Pancreas (tissue), 10 donors: ENCODE measurements around the gene TFDP2. TPM values are rescaled to one million over a fixed set of nuclear protein-coding genes. Genes with fewer than 3 reads are reported as not detected.
A peak's percentile ranks its signal among the peaks of the same experiment; 100 is the strongest.

Experiments
- ATAC-seq, 4 donors: fragments of 200-7000 bp; cut with Tn5 transposase; one replicate each; pipeline versions ENCODE4 v1.8.0 to v1.9.1; 2020; ENCODE audit warnings: mild to moderate bottlenecking in 4 of 4, moderate library complexity in 4 of 4
- DNase-seq, 6 donors: peaks; one replicate each; pipeline ENCODE4 v3.0.0-alpha.2; 2020
- FAIRE-seq: peaks from 2 replicates; lab custom pipeline; 2012; peaks lifted over from hg19 to GRCh38; lab: Jason Lieb, UNC
- H3K27ac ChIP-seq, 4 donors: fragments of 200-600 bp; sonication (generic); 1 replicate in 3 of 4; 2 replicates in 1 of 4; pipeline versions ENCODE4 v1.5.0 to v1.8.0; 2020
- H3K27me3 ChIP-seq, 4 donors: fragments of 200-600 bp; one replicate each; pipeline ENCODE4 v1.8.0; 2021
- H3K36me3 ChIP-seq, 3 donors: fragments of 200-600 bp; sonication (generic) in 1 of 3; one replicate each; pipeline versions ENCODE4 v1.5.0 to v1.8.0; 2020 to 2021
- H3K4me1 ChIP-seq, 3 donors: fragments of 200-600 bp; one replicate each; pipeline ENCODE4 v1.8.0; 2021
- H3K4me3 ChIP-seq, 4 donors: fragments of 200-600 bp; sonication (generic) in 2 of 4; one replicate each; pipeline versions ENCODE4 v1.5.0 to v1.8.0; 2020 to 2021
- H3K9me3 ChIP-seq, 4 donors: fragments of 200-600 bp; one replicate each; pipeline ENCODE4 v1.8.0; 2021
- WGBS, 2 donors: extraction: QIAGEN DNeasy Blood & Tissue Kit; methylation state at CpG; one replicate each; pipeline ENCODE4 v1.1.7; 2013; 5-methylcytosine and 5-hydroxymethylcytosine counted together
- intact Hi-C, 3 donors: fragments of 100-400 bp; cut with DNase I; formaldehyde crosslinking; loops; one replicate each; pipeline versions ENCODE4 v1.11.1 to v1.14.2; 2022
- polyA plus RNA-seq, 2 donors: library from polyadenylated mRNA; stranded (reverse); fragments of 200-250 nt; gene quantifications; one replicate each; pipeline ENCODE4 v1.2.3, GENCODE V29; 2013
- total RNA-seq, 6 donors: library from RNA; stranded (reverse); fragmentation: NEBNext Ultra II Directional in 4 of 6; extraction: Animal tissue kit (Norgen Biotek cat#: 25700) in 4 of 6; gene quantifications; one replicate each; pipeline versions ENCODE4 v1.2.1 to v1.2.4, GENCODE V29; 2021 to 2023
- TF ChIP-seq, protein P1 (sequence below), 4 donors: fragments of 200-600 bp; sonication (generic) in 3 of 4; IDR thresholded peaks; one replicate each; pipeline versions ENCODE4 v1.5.0 to v1.8.0; 2021; ENCODE audit warnings: antibody characterized with exemption in 4 of 4
- donor health status: healthy with polysubstance abuse.
- donor health status: DM: no; HTN: no; CAD: no; lungs with moderate emphysema.
- donor health status: DM: no; HTN: no; CAD: no.
- donor health status: control.
- donor health status: control.
- donor health status: Bipolar disorder and iron deficiency.
- donor health status: DM: yes; HTN: yes; CAD: no.
- donor health status: DM: no; HTN: no; CAD: no.
- donor health status: DM: no; HTN: no; CAD: no.
- donor health status: DM: yes; HTN: yes; CAD: no.

The TFDP2 gene
- total and polyA plus RNA-seq, 8 donors: 4.6 to 25.7 (median 16.8) TPM

- TF ChIP-seq, protein P1, sequence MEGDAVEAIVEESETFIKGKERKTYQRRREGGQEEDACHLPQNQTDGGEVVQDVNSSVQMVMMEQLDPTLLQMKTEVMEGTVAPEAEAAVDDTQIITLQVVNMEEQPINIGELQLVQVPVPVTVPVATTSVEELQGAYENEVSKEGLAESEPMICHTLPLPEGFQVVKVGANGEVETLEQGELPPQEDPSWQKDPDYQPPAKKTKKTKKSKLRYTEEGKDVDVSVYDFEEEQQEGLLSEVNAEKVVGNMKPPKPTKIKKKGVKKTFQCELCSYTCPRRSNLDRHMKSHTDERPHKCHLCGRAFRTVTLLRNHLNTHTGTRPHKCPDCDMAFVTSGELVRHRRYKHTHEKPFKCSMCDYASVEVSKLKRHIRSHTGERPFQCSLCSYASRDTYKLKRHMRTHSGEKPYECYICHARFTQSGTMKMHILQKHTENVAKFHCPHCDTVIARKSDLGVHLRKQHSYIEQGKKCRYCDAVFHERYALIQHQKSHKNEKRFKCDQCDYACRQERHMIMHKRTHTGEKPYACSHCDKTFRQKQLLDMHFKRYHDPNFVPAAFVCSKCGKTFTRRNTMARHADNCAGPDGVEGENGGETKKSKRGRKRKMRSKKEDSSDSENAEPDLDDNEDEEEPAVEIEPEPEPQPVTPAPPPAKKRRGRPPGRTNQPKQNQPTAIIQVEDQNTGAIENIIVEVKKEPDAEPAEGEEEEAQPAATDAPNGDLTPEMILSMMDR (IDR thresholded peaks at IDR 0.05): no peak
- H3K4me1 ChIP-seq: no peaks in the 10 kb centered on the region
- H3K36me3 ChIP-seq: no peaks in the 10 kb centered on the region
- no peak for ATAC-seq
- no peak for DNase-seq
- intact Hi-C loops: no loop called here
- WGBS, 2 donors: 95 to 99% methylated on average over 3 of the region's 3 CpGs
- no peaks in the 10 kb centered on the region for H3K9me3 ChIP-seq
- H3K27ac ChIP-seq: no peak overlapping the region
- H3K4me3 ChIP-seq: no peak overlapping the region
- H3K27me3 ChIP-seq: no peaks in the 10 kb centered on the region
- no peak for FAIRE-seq
Observed at GRCh38 chr3:141895731-141896130, 253.6 kb downstream of the TFDP2 start.

DNA sequence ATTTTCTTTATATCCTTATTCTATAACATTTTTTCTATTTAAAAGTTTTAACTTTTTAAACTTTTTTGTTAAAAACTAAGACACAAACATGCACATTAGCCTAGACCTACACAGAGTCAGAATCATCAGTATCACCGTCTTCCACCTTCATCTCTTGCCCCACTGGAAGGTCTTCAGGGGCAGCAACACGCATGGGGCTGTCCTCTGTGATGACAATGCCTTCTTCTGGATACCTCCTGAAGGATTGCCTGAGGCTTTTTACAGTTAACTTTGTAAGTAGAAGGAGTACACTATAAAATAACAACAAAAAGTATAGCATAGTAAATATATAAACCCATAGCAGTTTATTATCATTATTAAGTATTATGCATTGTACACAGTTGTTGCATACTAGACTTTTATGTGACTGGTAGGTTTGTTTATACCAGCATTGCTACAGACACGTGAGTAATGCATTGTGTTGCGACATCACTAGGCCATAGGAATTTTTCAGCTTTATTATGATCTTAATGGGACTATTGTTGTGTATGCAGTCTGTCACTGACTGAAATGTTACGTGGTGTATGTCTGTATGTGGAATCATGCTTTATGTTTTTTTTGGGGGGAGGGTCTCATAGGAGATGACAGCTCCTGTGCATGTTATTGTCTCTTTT lies 254.7 kb downstream of the TFDP2 start:
- Histone ChIP-seq H3K36me3 (no peaks in the 10 kb centered on the region), H3K27ac (no peak overlapping the region), H3K27me3 (no peaks in the 10 kb centered on the region), H3K4me3 (no peak overlapping the region), H3K4me1 (no peaks in the 10 kb centered on the region), H3K9me3 (no peaks in the 10 kb centered on the region)
- intact Hi-C loops: no loop called here
- DNase-seq: no peak
- ATAC-seq: peak in 1 of 4 donors; percentile 54
- TF ChIP-seq, protein P1 (IDR thresholded peaks at IDR 0.05): no peak
- 88 to 90% methylated on average over 5 of the region's 5 CpGs for WGBS, 2 donors
- FAIRE-seq: no peak

Other genes starting within 250 kb of the TFDP2 start
- gene GK5, start 76.0 kb upstream of the TFDP2 start, total RNA-seq: 10 to 100 TPM in 2 of 6 donors, 1 to 10 TPM in 4; 5.4 to 12.2 (median 8.3) TPM
- gene GK5, start 76.0 kb upstream of the TFDP2 start, polyA plus RNA-seq: 1 to 10 TPM; 5.2 to 6.9 TPM